Measurements from ENCODE around the gene PLEKHJ1. TPM values are rescaled to one million over a fixed set of nuclear protein-coding genes. Genes with fewer than 3 reads are reported as not detected.

Gene PLEKHJ1
- total and polyA plus RNA-seq, 2 of the 13 experiments (the other 11 are each of a cell fraction or from before 2014, with no cell fraction given), result 70.5 to 130 TPM

GRCh38 chr19:2273356-2274184 is 37.4 kb upstream of the PLEKHJ1 start (continued):
- TF ChIP-seq TFDP1 (CRISPR knock-in tag; IDR thresholded peaks at IDR 0.05; ENCODE audit: borderline replicate concordance) (peak; percentile 30; the same call in 1 of the 2 replicates), ZNF567 (CRISPR knock-in tag; IDR thresholded peaks at IDR 0.05; ENCODE audit: borderline replicate concordance) (no peak), ZNF230 (CRISPR knock-in tag; IDR thresholded peaks at IDR 0.05) (no peak), ONECUT2 (CRISPR knock-in tag; IDR thresholded peaks at IDR 0.05) (no peak), ZNF331 (CRISPR knock-in tag; IDR thresholded peaks at IDR 0.05) (peak; percentile 79), ZNF770 (CRISPR knock-in tag; IDR thresholded peaks at IDR 0.05) (peak; percentile 45; the same call in 1 of the 2 replicates), EZH2 (conservative IDR thresholded peaks at IDR 0.05; ENCODE audit: low read depth, low read length) (no peak), MEIS2 (CRISPR knock-in tag; IDR thresholded peaks at IDR 0.05) (no peak; the same call in 1 of the 2 replicates), MAFF (IDR thresholded peaks at IDR 0.05; ENCODE audit: low read depth, low read length) (no peak), STAG1 (CRISPR knock-in tag; IDR thresholded peaks at IDR 0.05) (peak; percentile 62), ZNF891 (CRISPR knock-in tag; IDR thresholded peaks at IDR 0.05) (peak; percentile 38; the same call in 1 of the 2 replicates), ZSCAN20 (CRISPR knock-in tag; IDR thresholded peaks at IDR 0.05; ENCODE audit: borderline replicate concordance) (0 out of 2 replicates have a peak, but pooled peaks have one; percentile 45), HES4 (CRISPR knock-in tag; IDR thresholded peaks at IDR 0.05; ENCODE audit: borderline replicate concordance) (0 out of 2 replicates have a peak, but pooled peaks have one; percentile 77), ZNF784 (CRISPR knock-in tag; IDR thresholded peaks at IDR 0.05; ENCODE audit: borderline replicate concordance) (peak; percentile 48; the same call in 1 of the 2 replicates), BCL3 (CRISPR knock-in tag; IDR thresholded peaks at IDR 0.05) (no peak), SKI (IDR thresholded peaks at IDR 0.05; ENCODE audit: partially characterized antibody) (peak; percentile 74), PATZ1 (CRISPR knock-in tag; IDR thresholded peaks at IDR 0.05) (peak; percentile 59)
